CD14-positive monocyte (primary cell): Measurements from ENCODE around the gene CARD9. TPM values are rescaled to one million over a fixed set of nuclear protein-coding genes. Genes with fewer than 3 reads are reported as not detected.

Experiments used
- DNase-seq, 3 donors: peaks; one replicate each; pipeline ENCODE4 v3.0.0-alpha.2; 2011 to 2022
- H2AFZ ChIP-seq: 2 replicates; pipeline ENCODE4 v1.6.0; 2012; ENCODE audit warnings: mild to moderate bottlenecking, low read depth, low read length, inconsistent platforms; ENCODE audit not compliant: insufficient read depth, poor library complexity, severe bottlenecking
- H3K27ac ChIP-seq, 2 donors: 1 replicate in 1 of 2; 2 replicates in 1 of 2; pipeline ENCODE4 v1.5.1; 2012 to 2013; ENCODE audit warnings: low read length in 2 of 2, control low read depth in 1 of 2, inconsistent platforms in 1 of 2, low read depth in 1 of 2, mild to moderate bottlenecking in 1 of 2
- H3K27me3 ChIP-seq, 2 donors: one replicate each; pipeline versions ENCODE4 v1.6.0 to v1.6.1; 2011 to 2013; ENCODE audit warnings: low read length in 2 of 2; ENCODE audit not compliant: control insufficient read depth in 2 of 2, insufficient read depth in 2 of 2
- H3K36me3 ChIP-seq, 2 donors: replicated peaks in 1 of 2; 1 replicate in 1 of 2; 2 replicates in 1 of 2; pipeline versions ENCODE4 v1.5.1 to v1.6.1; 2012 to 2013; ENCODE audit warnings: low read length in 2 of 2, control low read depth in 1 of 2, inconsistent platforms in 1 of 2, mild to moderate bottlenecking in 1 of 2; ENCODE audit not compliant: insufficient read depth in 2 of 2, control insufficient read depth in 1 of 2
- H3K4me1 ChIP-seq, 2 donors: 1 replicate in 1 of 2; 2 replicates in 1 of 2; pipeline versions ENCODE4 v1.5.1 to v1.6.1; 2012 to 2013; ENCODE audit warnings: low read length in 2 of 2, control low read depth in 1 of 2, inconsistent platforms in 1 of 2, mild to moderate bottlenecking in 1 of 2, moderate library complexity in 1 of 2; ENCODE audit not compliant: insufficient read depth in 2 of 2, control insufficient read depth in 1 of 2
- H3K4me2 ChIP-seq: replicated peaks from 2 replicates; pipeline ENCODE3; 2012; ENCODE audit warnings: low read length, moderate library complexity, mild to moderate bottlenecking; ENCODE audit not compliant: poor library complexity, severe bottlenecking; ENCODE audit errors: extremely low read depth
- H3K4me3 ChIP-seq, 3 experiments: fragments of 200-600 bp in 1 of 3; sonication (generic) in 1 of 3; replicated peaks in 1 of 3; 1 replicate in 2 of 3; 2 replicates in 1 of 3; pipeline ENCODE4 v1.5.1; 2011 to 2013; ENCODE audit warnings: low read length in 3 of 3, mild to moderate bottlenecking in 3 of 3, control low read depth in 2 of 3, low read depth in 2 of 3, inconsistent platforms in 1 of 3, moderate library complexity in 1 of 3
- H3K79me2 ChIP-seq: 2 replicates; pipeline ENCODE4 v1.6.0; 2012; ENCODE audit warnings: mild to moderate bottlenecking, control low read depth, inconsistent platforms, low read length, moderate library complexity; ENCODE audit not compliant: insufficient read depth
- H3K9ac ChIP-seq: 2 replicates; pipeline ENCODE4 v1.6.0; 2017; ENCODE audit warnings: low read length, mild to moderate bottlenecking; ENCODE audit not compliant: insufficient read depth, poor library complexity, severe bottlenecking
- H3K9me3 ChIP-seq, 2 donors: replicated peaks in 1 of 2; 1 replicate in 1 of 2; 2 replicates in 1 of 2; pipeline versions ENCODE4 v1.5.1 to v1.6.1; 2012 to 2013; ENCODE audit warnings: low read length in 2 of 2, control low read depth in 1 of 2; ENCODE audit not compliant: control insufficient read depth in 1 of 2, insufficient read depth in 1 of 2
- H4K20me1 ChIP-seq: 2 replicates; pipeline ENCODE4 v1.6.0; 2012; ENCODE audit warnings: mild to moderate bottlenecking, low read length, control low read depth, moderate library complexity; ENCODE audit not compliant: insufficient read depth
- H3K27ac Mint-ChIP-seq, 7 donors: one replicate each; pipeline ENCODE4 v1.8.0; 2020; ENCODE audit warnings: mild to moderate bottlenecking in 7 of 7, mixed read lengths in 7 of 7, moderate library complexity in 6 of 7, inconsistent platforms in 2 of 7
- H3K27me3 Mint-ChIP-seq, 3 donors: one replicate each; pipeline ENCODE4 v1.8.0; 2021 to 2022; ENCODE audit warnings: low read depth in 3 of 3, mild to moderate bottlenecking in 3 of 3, mixed read lengths in 3 of 3, moderate library complexity in 3 of 3, inconsistent platforms in 1 of 3
- H3K36me3 Mint-ChIP-seq, 2 donors: one replicate each; pipeline ENCODE4 v1.8.0; 2020; ENCODE audit warnings: mixed read lengths in 2 of 2, inconsistent platforms in 1 of 2, mild to moderate bottlenecking in 1 of 2
- H3K4me1 Mint-ChIP-seq: one replicate; pipeline ENCODE4 v1.8.0; 2020; ENCODE audit warnings: mild to moderate bottlenecking, mixed read lengths
- H3K4me3 Mint-ChIP-seq, 2 donors: one replicate each; pipeline ENCODE4 v1.8.0; 2020; ENCODE audit warnings: mild to moderate bottlenecking in 2 of 2, mixed read lengths in 2 of 2, moderate library complexity in 1 of 2
- H3K9me3 Mint-ChIP-seq, 7 donors: one replicate each; pipeline ENCODE4 v1.8.0; 2020 to 2022; ENCODE audit warnings: mixed read lengths in 7 of 7, mild to moderate bottlenecking in 6 of 7, moderate library complexity in 6 of 7, inconsistent platforms in 2 of 7
- CTCF ChIP-seq: fragments of 200-600 bp; IDR thresholded peaks from one replicate; pipeline ENCODE4 v1.8.0; 2022; ENCODE audit warnings: antibody characterized with exemption, mild to moderate bottlenecking
- WGBS: methylation state at CpG from one replicate; pipeline ENCODE4 v1.1.5; 2013; ENCODE audit warnings: missing lambda C conversion rate; ENCODE audit not compliant: insufficient coverage; 5-methylcytosine and 5-hydroxymethylcytosine counted together
- intact Hi-C, 2 donors: fragments of 100-400 bp; cut with micrococcal nuclease; formaldehyde crosslinking; loops; one replicate each; pipeline versions ENCODE4 v1.15.0 to v1.15.1; 2023
- polyA plus RNA-seq, 3 donors: library from polyadenylated mRNA; depleted of rRNA in 1 of 3; unstranded in 2 of 3; stranded (reverse) in 1 of 3; fragments of 300-500 nt in 2 of 3; fragments of >200 nt in 1 of 3; fragmentation: Illumina TruSeq in 2 of 3; gene quantifications; 1 replicate in 2 of 3; 2 replicates in 1 of 3; pipeline ENCODE4 v1.2.3, GENCODE V29; 2012 to 2021

The CARD9 gene
- polyA plus RNA-seq, 3 donors, result 34.3 to 108 (median 41.4) TPM

GRCh38 chr9:136339958-136340310 lies 33.5 kb downstream of the CARD9 start:
- Histone ChIP-seq H3K9me3 (no peaks in the 10 kb centered on the region), H3K27me3 (no peaks in the 10 kb centered on the region), H4K20me1 (no peaks in the 10 kb centered on the region), H2AFZ (no peak overlapping the region), H3K4me2 (no peak overlapping the region), H3K9ac (no peak overlapping the region), H3K4me3 (no peak overlapping the region), H3K27ac (no peak overlapping the region), H3K79me2 (no peaks in the 10 kb centered on the region), H3K4me1 (peaks cover 10 to 12% of the 10 kb centered on the region in 2 donors), H3K36me3 (no peaks in the 10 kb centered on the region)
- no peak for TF ChIP-seq CTCF
- Mint-ChIP-seq H3K27me3 (no peaks in the 10 kb centered on the region), H3K4me3 (no peak overlapping the region), H3K36me3 (no peaks in the 10 kb centered on the region), H3K27ac (no peak overlapping the region), H3K4me1 (peaks cover 2% of the 10 kb centered on the region), H3K9me3 (no peaks in the 10 kb centered on the region)
- 84% methylated on average over 2 of the region's 12 CpGs for WGBS
- intact Hi-C loops, result loop anchor here (2.0 kb wide), 1 partner anchor 61 kb away; the partner anchor contains the start of gene SNAPC4 (in 2 of the 2)
- DNase-seq, result no peak

- Histone ChIP-seq H3K4me3 (no peak overlapping the region), H2AFZ (no peak overlapping the region), H3K36me3 (no peaks in the 10 kb centered on the region), H3K9me3 (no peaks in the 10 kb centered on the region), H3K9ac (no peak overlapping the region), H3K27ac (no peak overlapping the region), H3K79me2 (no peaks in the 10 kb centered on the region), H4K20me1 (no peaks in the 10 kb centered on the region), H3K4me1 (peaks cover 10 to 12% of the 10 kb centered on the region in 2 donors), H3K27me3 (no peaks in the 10 kb centered on the region), H3K4me2 (no peak overlapping the region)
- no peaks in the 10 kb centered on the region for H3K27me3 Mint-ChIP-seq
- peak overlapping the region in 2 of 7 donors; percentile 44 to 60 for H3K27ac Mint-ChIP-seq
- WGBS, result 78% methylated on average over 19 of the region's 32 CpGs
- no peaks in the 10 kb centered on the region for H3K36me3 Mint-ChIP-seq
- H3K4me3 Mint-ChIP-seq, result no peak overlapping the region
- peak; percentile 44 to 59 (median 57) for DNase-seq
- peak; percentile 88 for TF ChIP-seq CTCF
- intact Hi-C loops, result loop anchor here (2.0 kb wide), 1 partner anchor 61 kb away; the partner anchor contains the start of gene SNAPC4 (in 2 of the 2)
- H3K9me3 Mint-ChIP-seq, result no peaks in the 10 kb centered on the region
- peaks cover 2% of the 10 kb centered on the region for H3K4me1 Mint-ChIP-seq
Measured at GRCh38 chr9:136339173-136339957, 34.1 kb downstream of the CARD9 start.
